ENCODE measurements around the gene CNMD. TPM values are rescaled to one million over a fixed set of nuclear protein-coding genes. Genes with fewer than 3 reads are reported as not detected.
"Not testable (repeated sequence)": the region's sequence is repeated elsewhere in the genome, so short reads cannot be mapped to it uniquely, and the experiment has no call there.

Gene CNMD
- total RNA-seq, 4 donors from 2014 or later: not detected

DNA sequence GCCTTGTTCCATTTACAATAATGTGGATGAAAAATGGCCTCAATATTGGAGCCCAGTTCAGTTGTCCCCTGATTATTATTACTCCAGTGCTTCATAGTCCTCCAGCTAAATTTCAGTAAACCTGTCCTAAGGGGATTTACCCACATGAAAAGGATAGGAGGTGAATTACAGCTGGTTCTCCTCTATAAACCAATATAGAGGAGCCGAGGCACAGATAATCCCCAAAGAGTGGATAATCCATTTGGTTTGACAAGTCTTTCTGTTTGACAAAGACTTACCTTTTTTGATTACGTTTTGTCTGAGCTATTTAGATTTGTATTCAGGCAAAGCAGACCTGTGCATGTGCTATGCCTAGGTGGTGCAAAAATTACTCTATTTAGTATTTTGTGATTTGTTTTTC is 2.7 kb downstream of the CNMD start:
- Histone ChIP-seq H3K27me3 (peaks cover 8 to 55% (median 23%) of the 10 kb centered on the region in 4 donors), H3K9me3 (no peaks in the 10 kb centered on the region), H3K4me3 (no peak overlapping the region), H3K36me3 (no peaks in the 10 kb centered on the region), H3K4me1 (peaks cover 8 to 15% (median 14%) of the 10 kb centered on the region in 4 donors), H3K27ac (replicated peaks in 1 of 4) (no peak overlapping the region)
- WGBS: 75% methylated on average over 2 of the region's 2 CpGs
- TF ChIP-seq EP300 (IDR thresholded peaks at IDR 0.05): no peak
- TF ChIP-seq, protein P1, sequence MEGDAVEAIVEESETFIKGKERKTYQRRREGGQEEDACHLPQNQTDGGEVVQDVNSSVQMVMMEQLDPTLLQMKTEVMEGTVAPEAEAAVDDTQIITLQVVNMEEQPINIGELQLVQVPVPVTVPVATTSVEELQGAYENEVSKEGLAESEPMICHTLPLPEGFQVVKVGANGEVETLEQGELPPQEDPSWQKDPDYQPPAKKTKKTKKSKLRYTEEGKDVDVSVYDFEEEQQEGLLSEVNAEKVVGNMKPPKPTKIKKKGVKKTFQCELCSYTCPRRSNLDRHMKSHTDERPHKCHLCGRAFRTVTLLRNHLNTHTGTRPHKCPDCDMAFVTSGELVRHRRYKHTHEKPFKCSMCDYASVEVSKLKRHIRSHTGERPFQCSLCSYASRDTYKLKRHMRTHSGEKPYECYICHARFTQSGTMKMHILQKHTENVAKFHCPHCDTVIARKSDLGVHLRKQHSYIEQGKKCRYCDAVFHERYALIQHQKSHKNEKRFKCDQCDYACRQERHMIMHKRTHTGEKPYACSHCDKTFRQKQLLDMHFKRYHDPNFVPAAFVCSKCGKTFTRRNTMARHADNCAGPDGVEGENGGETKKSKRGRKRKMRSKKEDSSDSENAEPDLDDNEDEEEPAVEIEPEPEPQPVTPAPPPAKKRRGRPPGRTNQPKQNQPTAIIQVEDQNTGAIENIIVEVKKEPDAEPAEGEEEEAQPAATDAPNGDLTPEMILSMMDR (IDR thresholded peaks at IDR 0.05): no peak
- TF ChIP-seq POLR2AphosphoS5 (IDR thresholded peaks at IDR 0.05): no peak
- TF ChIP-seq POLR2A (IDR thresholded peaks at IDR 0.05; ENCODE audit: low read depth): no peak
- DNase-seq (ENCODE audit: extremely low spot score): no peak
- intact Hi-C loops (cut with DNase I): no loop called here

DNA sequence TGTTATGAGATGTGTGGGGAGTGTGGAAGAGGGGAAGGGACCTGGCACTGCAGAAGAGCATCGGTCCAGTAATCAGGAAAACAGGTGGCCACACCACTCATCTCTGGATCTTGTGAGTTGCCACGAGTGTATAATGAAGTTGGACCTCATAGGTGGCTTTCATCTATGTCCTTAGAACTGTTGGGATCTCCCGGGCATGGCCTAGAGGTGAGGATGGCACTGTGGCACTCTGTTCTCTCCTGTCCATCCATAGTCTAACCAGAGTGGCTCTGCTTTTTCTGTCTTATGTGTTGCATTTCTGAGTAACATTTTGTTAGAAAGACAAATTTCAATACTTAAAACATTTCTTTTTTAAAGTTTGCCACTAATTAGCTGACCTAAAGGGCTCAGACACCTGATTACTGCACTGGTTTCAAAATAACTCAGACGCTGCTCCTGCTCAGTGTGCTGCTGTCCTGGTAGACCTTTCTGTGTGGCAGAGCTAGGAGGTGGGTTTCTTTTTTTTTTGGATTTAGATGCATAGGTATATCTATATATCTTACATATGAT is 5.5 kb downstream of the CNMD start:
- Histone ChIP-seq H3K4me3 (no peak overlapping the region), H3K36me3 (no peaks in the 10 kb centered on the region), H3K4me1 (peaks cover 4 to 11% (median 8%) of the 10 kb centered on the region in 4 donors), H3K27me3 (peaks cover 4 to 34% (median 15%) of the 10 kb centered on the region in 4 donors), H3K9me3 (no peaks in the 10 kb centered on the region), H3K27ac (replicated peaks in 1 of 4) (no peak overlapping the region)
- intact Hi-C loops (cut with DNase I): no loop called here
- WGBS: 87% methylated on average over 4 of the region's 4 CpGs
- no peak for DNase-seq (ENCODE audit: extremely low spot score)
- TF ChIP-seq EP300 (IDR thresholded peaks at IDR 0.05) (no peak), POLR2A (IDR thresholded peaks at IDR 0.05; ENCODE audit: low read depth) (no peak), POLR2AphosphoS5 (IDR thresholded peaks at IDR 0.05) (no peak)
- TF ChIP-seq, protein P1 (IDR thresholded peaks at IDR 0.05): no peak

DNA sequence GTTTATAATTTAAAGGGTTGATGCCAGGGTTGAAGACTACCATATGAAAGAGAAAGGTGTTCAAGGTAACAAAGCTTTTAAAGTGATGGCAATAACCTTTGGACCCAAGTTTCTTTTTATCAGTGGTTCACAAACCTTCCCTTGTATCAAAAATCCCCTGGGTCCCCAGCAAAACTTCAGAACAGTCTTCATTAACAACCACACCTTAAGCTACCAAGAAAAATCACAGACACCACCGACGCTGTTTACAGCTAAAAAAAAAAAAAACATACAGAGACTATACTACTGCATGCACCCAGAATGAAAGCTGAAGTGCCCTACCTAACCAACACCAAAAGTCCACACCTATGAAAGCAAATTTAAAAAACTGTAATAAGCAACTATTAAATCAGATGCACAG is 13.4 kb downstream of the CNMD start:
- Histone ChIP-seq H3K27ac (replicated peaks in 1 of 4) (no peak overlapping the region), H3K4me3 (no peak overlapping the region), H3K36me3 (no peaks in the 10 kb centered on the region), H3K4me1 (no peaks in the 10 kb centered on the region), H3K27me3 (peaks cover 0 to 3% (median 0%) of the 10 kb centered on the region in 4 donors), H3K9me3 (no peaks in the 10 kb centered on the region)
- TF ChIP-seq, protein P1 (IDR thresholded peaks at IDR 0.05): no peak
- TF ChIP-seq POLR2AphosphoS5 (IDR thresholded peaks at IDR 0.05) (no peak), POLR2A (IDR thresholded peaks at IDR 0.05; ENCODE audit: low read depth) (no peak), EP300 (IDR thresholded peaks at IDR 0.05) (no peak)
- no peak for DNase-seq (ENCODE audit: extremely low spot score)
- intact Hi-C loops (cut with DNase I): no loop called here
- 86% methylated on average over 2 of the region's 2 CpGs for WGBS

DNA sequence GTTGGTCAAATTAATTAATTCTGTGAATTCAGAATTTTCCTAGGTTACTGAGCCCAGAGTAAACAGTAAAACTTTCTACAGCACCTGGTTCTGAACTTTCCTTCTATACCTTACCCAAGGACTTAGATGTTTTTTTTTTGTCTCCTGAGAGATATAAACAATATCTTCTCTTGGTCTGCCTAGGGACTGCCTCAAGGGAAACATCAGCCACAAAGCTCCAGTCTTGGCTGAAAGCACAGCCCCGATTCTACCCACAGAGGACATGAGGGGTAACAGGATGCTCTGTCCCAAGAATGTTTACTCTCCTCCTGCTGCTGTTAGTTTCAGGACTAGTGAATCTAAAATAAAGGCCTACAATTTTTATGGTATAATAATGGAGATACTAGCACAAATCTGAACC is 14.3 kb downstream of the CNMD start:
- intact Hi-C loops (cut with DNase I): no loop called here
- H3K27ac ChIP-seq (replicated peaks in 1 of 4): no peak overlapping the region
- H3K27me3 ChIP-seq: peaks cover 0 to 3% (median 0%) of the 10 kb centered on the region in 4 donors
- 80% methylated on average over 1 of the region's 1 CpG for WGBS
- no peaks in the 10 kb centered on the region for H3K4me1 ChIP-seq
- H3K4me3 ChIP-seq: no peak overlapping the region
- TF ChIP-seq POLR2AphosphoS5 (IDR thresholded peaks at IDR 0.05) (no peak), POLR2A (IDR thresholded peaks at IDR 0.05; ENCODE audit: low read depth) (no peak), EP300 (IDR thresholded peaks at IDR 0.05) (no peak)
- TF ChIP-seq, protein P1 (IDR thresholded peaks at IDR 0.05): no peak
- no peaks in the 10 kb centered on the region for H3K9me3 ChIP-seq
- DNase-seq (ENCODE audit: extremely low spot score): no peak
- H3K36me3 ChIP-seq: peaks cover 0 to 5% (median 0%) of the 10 kb centered on the region in 4 donors

DNA sequence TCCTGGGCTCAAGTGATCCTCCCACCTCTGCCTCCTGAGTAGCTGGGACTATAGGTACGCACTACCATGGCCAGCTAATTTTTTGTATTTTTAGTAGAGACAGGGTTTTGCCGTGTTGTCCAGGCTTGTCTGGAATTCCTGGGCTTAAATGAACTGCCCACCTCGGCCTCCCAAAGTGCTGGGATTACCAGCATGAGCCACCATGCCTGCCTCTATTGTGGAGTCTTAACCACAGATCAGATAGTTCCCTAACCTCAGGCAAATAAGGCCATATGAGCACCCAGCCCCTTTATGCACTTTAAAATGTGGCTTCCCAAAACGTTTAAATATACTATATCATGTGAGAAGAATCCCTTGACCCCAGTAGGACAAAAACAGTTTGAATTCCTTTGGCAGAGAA is 16.4 kb downstream of the CNMD start:
- no peaks in the 10 kb centered on the region for H3K4me1 ChIP-seq
- 87% methylated on average over 4 of the region's 4 CpGs for WGBS
- intact Hi-C loops (cut with DNase I): no loop called here
- H3K27ac ChIP-seq (replicated peaks in 1 of 4): no peak overlapping the region
- H3K9me3 ChIP-seq: peaks cover 0 to 4% (median 0%) of the 10 kb centered on the region in 4 donors
- TF ChIP-seq, protein P1 (IDR thresholded peaks at IDR 0.05): no peak
- TF ChIP-seq POLR2A (IDR thresholded peaks at IDR 0.05; ENCODE audit: low read depth): no peak
- TF ChIP-seq POLR2AphosphoS5 (IDR thresholded peaks at IDR 0.05): no peak
- TF ChIP-seq EP300 (IDR thresholded peaks at IDR 0.05): no peak
- peaks cover 0 to 5% (median 0%) of the 10 kb centered on the region in 4 donors for H3K36me3 ChIP-seq
- DNase-seq (ENCODE audit: extremely low spot score): no peak
- peaks cover 0 to 3% (median 0%) of the 10 kb centered on the region in 4 donors for H3K27me3 ChIP-seq
- no peak overlapping the region for H3K4me3 ChIP-seq

DNA sequence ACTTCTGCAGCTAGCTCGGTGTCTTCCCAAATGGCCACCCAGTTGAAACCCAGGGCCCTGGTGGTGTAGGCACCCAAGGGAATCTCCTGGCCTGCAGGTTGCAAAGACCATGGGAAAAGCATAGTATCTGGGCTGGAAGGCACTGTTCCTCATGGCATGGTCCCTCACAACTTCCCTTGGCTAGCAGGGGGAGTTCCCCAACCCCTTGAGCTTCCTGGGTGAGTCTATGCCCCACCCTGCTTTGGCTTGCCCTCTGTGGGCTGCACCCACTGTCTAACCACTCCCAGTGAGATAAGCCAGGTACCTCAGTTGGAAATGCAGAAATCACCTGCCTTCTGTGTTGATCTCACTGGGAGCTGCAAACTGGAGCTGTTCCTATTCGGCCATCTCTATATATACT is 18.3 kb downstream of the CNMD start:
- H3K4me1 ChIP-seq; H3K36me3 ChIP-seq; H3K9me3 ChIP-seq; H3K27me3 ChIP-seq; intact Hi-C loops (cut with DNase I); H3K4me3 ChIP-seq; DNase-seq (ENCODE audit: extremely low spot score); H3K27ac ChIP-seq (replicated peaks in 1 of 4): not testable (repeated sequence)
- WGBS: 92% methylated on average over 2 of the region's 2 CpGs

DNA sequence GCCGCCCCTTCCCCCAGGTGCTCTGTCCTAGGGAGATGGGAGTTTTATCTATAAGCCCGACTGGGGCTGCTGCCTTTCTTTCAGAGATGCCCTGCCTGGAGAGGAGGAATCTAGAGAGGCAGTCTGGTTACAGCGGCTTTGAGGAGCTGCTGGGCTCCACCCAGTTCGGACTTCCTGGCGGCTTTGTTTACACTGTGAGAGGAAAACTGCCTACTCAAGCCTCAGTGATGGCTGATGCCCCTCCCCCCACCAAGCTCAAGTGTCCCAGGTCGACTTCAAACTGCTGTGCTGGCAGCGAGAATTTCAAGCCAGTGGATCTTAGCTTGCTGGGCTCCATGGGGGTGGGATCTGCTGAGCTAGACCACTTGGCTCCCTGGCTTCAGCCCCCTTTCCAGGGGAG is 18.7 kb downstream of the CNMD start:
- H3K4me1 ChIP-seq; H3K27me3 ChIP-seq; DNase-seq (ENCODE audit: extremely low spot score); H3K27ac ChIP-seq (replicated peaks in 1 of 4); intact Hi-C loops (cut with DNase I); H3K4me3 ChIP-seq; H3K36me3 ChIP-seq; H3K9me3 ChIP-seq: not testable (repeated sequence)
- WGBS: 75% methylated on average over 2 of the region's 7 CpGs
